Neural progenitor cell (in vitro differentiated cells): ENCODE measurements around the gene IL18R1. TPM values are rescaled to one million over a fixed set of nuclear protein-coding genes. Genes with fewer than 3 reads are reported as not detected.

Experiments used
- DNase-seq: peaks from one replicate; pipeline ENCODE4 v3.0.0-alpha.2; 2016; ENCODE audit warnings: low spot score
- H2AFZ ChIP-seq: fragments of 200-600 bp; sonication (generic); replicated peaks from 2 replicates; pipeline ENCODE4 v1.6.1; 2016; ENCODE audit warnings: antibody characterized with exemption
- H3F3A ChIP-seq: fragments of 200-600 bp; sonication (generic); 2 replicates; pipeline ENCODE4 v1.6.1; 2016; ENCODE audit warnings: antibody characterized with exemption, low read depth
- H3K27ac ChIP-seq: fragments of 200-600 bp; sonication (generic); 2 replicates; pipeline ENCODE4 v1.5.1; 2016; ENCODE audit warnings: mild to moderate bottlenecking
- H3K27me3 ChIP-seq: fragments of 200-600 bp; sonication (generic); 2 replicates; pipeline ENCODE4 v1.6.1; 2016; ENCODE audit warnings: mild to moderate bottlenecking, moderate library complexity
- H3K36me3 ChIP-seq: fragments of 200-600 bp; sonication (generic); 2 replicates; pipeline ENCODE4 v1.5.1; 2016
- H3K4me1 ChIP-seq: fragments of 200-600 bp; sonication (generic); 2 replicates; pipeline ENCODE4 v1.6.1; 2016; ENCODE audit warnings: mixed run types
- H3K4me2 ChIP-seq: fragments of 200-600 bp; sonication (generic); 2 replicates; pipeline ENCODE4 v1.6.1; 2016
- H3K4me3 ChIP-seq: fragments of 200-600 bp; sonication (generic); 2 replicates; pipeline ENCODE4 v1.5.1; 2016
- H3K79me2 ChIP-seq: fragments of 200-600 bp; sonication (generic); 2 replicates; pipeline ENCODE4 v1.6.1; 2016; ENCODE audit warnings: low read depth
- H3K9ac ChIP-seq: fragments of 200-600 bp; sonication (generic); 2 replicates; pipeline ENCODE4 v1.6.1; 2016
- H3K9me3 ChIP-seq: fragments of 200-600 bp; sonication (generic); 2 replicates; pipeline ENCODE4 v1.5.1; 2016; ENCODE audit warnings: low read depth
- H4K20me1 ChIP-seq: fragments of 200-600 bp; sonication (generic); 2 replicates; pipeline ENCODE4 v1.6.1; 2016; ENCODE audit warnings: low read depth
- H3K27ac Mint-ChIP-seq: 3 replicates; pipeline ENCODE4 v1.8.0; 2021; ENCODE audit warnings: mixed read lengths
- H3K27me3 Mint-ChIP-seq: 2 replicates; pipeline ENCODE4 v1.8.0; 2022; ENCODE audit warnings: low read depth, mild to moderate bottlenecking, inconsistent platforms, moderate library complexity, mixed read lengths; ENCODE audit not compliant: insufficient read depth
- H3K36me3 Mint-ChIP-seq: 3 replicates; pipeline ENCODE4 v1.8.0; 2021; ENCODE audit warnings: mixed read lengths
- H3K4me1 Mint-ChIP-seq: 3 replicates; pipeline ENCODE4 v1.8.0; 2021; ENCODE audit warnings: mixed read lengths
- H3K4me3 Mint-ChIP-seq: 3 replicates; pipeline ENCODE4 v1.8.0; 2021; ENCODE audit warnings: mild to moderate bottlenecking, moderate library complexity, mixed read lengths
- H3K9me3 Mint-ChIP-seq: 3 replicates; pipeline ENCODE4 v1.8.0; 2020; ENCODE audit warnings: mixed read lengths
- EZH2 ChIP-seq: fragments of 200-600 bp; sonication (generic); IDR thresholded peaks from 2 replicates; pipeline ENCODE4 v1.6.1; 2017; ENCODE audit warnings: antibody characterized with exemption, mild to moderate bottlenecking, moderate library complexity
- EZH2phosphoT487 ChIP-seq: fragments of 200-600 bp; sonication (generic); IDR thresholded peaks from 2 replicates; pipeline ENCODE4 v1.6.1; 2017; ENCODE audit warnings: antibody characterized with exemption
- total RNA-seq: library from RNA; depleted of rRNA; stranded (reverse); fragments of >200 nt; gene quantifications from 2 replicates; pipeline ENCODE4 v1.2.3, GENCODE V29; 2015; ENCODE audit warnings: low replicate concordance
- TF ChIP-seq, protein P1 (sequence below): fragments of 200-600 bp; sonication (generic); IDR thresholded peaks from 2 replicates; pipeline ENCODE4 v1.5.1; 2017; ENCODE audit warnings: antibody characterized with exemption, mild to moderate bottlenecking

Gene IL18R1
- total RNA-seq, 1 donor from 2014 or later: 0.07 TPM

- H3K4me3 Mint-ChIP-seq: no peak overlapping the region
- no peak overlapping the region for H3K27ac ChIP-seq
- no peak overlapping the region for H2AFZ ChIP-seq
- H3K4me1 Mint-ChIP-seq: peaks cover 2% of the 10 kb centered on the region
- H3K4me1 ChIP-seq: no peaks in the 10 kb centered on the region
- no peaks in the 10 kb centered on the region for H3K9me3 Mint-ChIP-seq
- no peak for DNase-seq
- no peaks in the 10 kb centered on the region for H3K9me3 ChIP-seq
- H3K4me2 ChIP-seq: no peak overlapping the region
- no peak overlapping the region for H3K4me3 ChIP-seq
- TF ChIP-seq EZH2phosphoT487: no peak
- TF ChIP-seq, protein P1, sequence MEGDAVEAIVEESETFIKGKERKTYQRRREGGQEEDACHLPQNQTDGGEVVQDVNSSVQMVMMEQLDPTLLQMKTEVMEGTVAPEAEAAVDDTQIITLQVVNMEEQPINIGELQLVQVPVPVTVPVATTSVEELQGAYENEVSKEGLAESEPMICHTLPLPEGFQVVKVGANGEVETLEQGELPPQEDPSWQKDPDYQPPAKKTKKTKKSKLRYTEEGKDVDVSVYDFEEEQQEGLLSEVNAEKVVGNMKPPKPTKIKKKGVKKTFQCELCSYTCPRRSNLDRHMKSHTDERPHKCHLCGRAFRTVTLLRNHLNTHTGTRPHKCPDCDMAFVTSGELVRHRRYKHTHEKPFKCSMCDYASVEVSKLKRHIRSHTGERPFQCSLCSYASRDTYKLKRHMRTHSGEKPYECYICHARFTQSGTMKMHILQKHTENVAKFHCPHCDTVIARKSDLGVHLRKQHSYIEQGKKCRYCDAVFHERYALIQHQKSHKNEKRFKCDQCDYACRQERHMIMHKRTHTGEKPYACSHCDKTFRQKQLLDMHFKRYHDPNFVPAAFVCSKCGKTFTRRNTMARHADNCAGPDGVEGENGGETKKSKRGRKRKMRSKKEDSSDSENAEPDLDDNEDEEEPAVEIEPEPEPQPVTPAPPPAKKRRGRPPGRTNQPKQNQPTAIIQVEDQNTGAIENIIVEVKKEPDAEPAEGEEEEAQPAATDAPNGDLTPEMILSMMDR: no peak
- TF ChIP-seq EZH2: no peak
- H3K27me3 ChIP-seq: peaks cover 42% of the 10 kb centered on the region
- H3K27ac Mint-ChIP-seq: no peak overlapping the region
- H3K27me3 Mint-ChIP-seq: peaks cover 7% of the 10 kb centered on the region
- no peak overlapping the region for H3K9ac ChIP-seq
- no peaks in the 10 kb centered on the region for H3F3A ChIP-seq
- H3K36me3 ChIP-seq: no peaks in the 10 kb centered on the region
- no peaks in the 10 kb centered on the region for H4K20me1 ChIP-seq
- no peaks in the 10 kb centered on the region for H3K36me3 Mint-ChIP-seq
- H3K79me2 ChIP-seq: no peaks in the 10 kb centered on the region
These were observed 3.9 kb downstream of the IL18R1 start for GRCh38 chr2:102359527-102359926.

DNA sequence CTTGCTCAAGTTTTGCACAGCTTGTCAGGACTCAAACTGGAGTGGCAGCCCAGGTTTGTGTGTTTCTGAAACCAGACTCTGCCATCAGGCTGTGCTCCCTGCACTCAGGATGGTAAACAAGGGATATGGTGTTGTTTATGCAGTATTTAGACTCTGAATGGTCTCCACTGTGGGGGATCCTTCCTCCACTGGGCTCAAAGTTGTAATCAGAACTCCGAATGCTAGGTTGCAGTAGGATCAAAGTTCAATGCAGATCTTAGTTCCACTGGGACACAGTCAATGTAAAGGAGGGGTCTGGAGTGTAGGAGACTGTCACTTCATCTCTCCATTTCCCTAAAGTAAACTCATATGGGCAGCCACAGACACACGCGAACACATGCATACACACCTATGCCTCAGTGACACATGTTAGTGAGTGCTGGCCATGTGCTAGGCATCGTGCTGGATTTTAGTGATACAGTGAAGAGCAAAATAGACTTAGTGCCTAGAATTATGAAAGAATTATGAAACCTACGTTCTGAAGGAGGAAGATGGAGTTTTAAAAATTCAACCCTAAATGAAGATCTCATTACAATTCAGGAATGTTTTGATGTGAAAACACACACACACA is 6.1 kb downstream of the IL18R1 start:
- H3K4me3 Mint-ChIP-seq: no peak overlapping the region
- Histone ChIP-seq H3K4me2 (no peak overlapping the region), H3K4me3 (no peak overlapping the region), H3K9me3 (peaks cover 6% of the 10 kb centered on the region), H4K20me1 (no peaks in the 10 kb centered on the region), H3K4me1 (no peaks in the 10 kb centered on the region), H3K27me3 (peaks cover 20% of the 10 kb centered on the region), H3K36me3 (no peaks in the 10 kb centered on the region), H3K79me2 (no peaks in the 10 kb centered on the region), H3F3A (no peaks in the 10 kb centered on the region), H2AFZ (no peak overlapping the region), H3K27ac (no peak overlapping the region), H3K9ac (no peak overlapping the region)
- H3K27me3 Mint-ChIP-seq: peaks cover 2% of the 10 kb centered on the region
- TF ChIP-seq, protein P1: no peak
- TF ChIP-seq EZH2 (no peak), EZH2phosphoT487 (no peak)
- peaks cover 11% of the 10 kb centered on the region for H3K9me3 Mint-ChIP-seq
- no peak for DNase-seq
- H3K27ac Mint-ChIP-seq: no peak overlapping the region
- no peaks in the 10 kb centered on the region for H3K4me1 Mint-ChIP-seq
- H3K36me3 Mint-ChIP-seq: no peaks in the 10 kb centered on the region

- Histone ChIP-seq H3K9ac (no peak overlapping the region), H2AFZ (no peak overlapping the region), H3K27me3 (no peaks in the 10 kb centered on the region), H4K20me1 (no peaks in the 10 kb centered on the region), H3K79me2 (no peaks in the 10 kb centered on the region), H3K27ac (no peak overlapping the region), H3K9me3 (peaks cover 6% of the 10 kb centered on the region), H3K4me2 (no peak overlapping the region), H3K4me1 (no peaks in the 10 kb centered on the region), H3K4me3 (no peak overlapping the region), H3K36me3 (no peaks in the 10 kb centered on the region), H3F3A (no peaks in the 10 kb centered on the region)
- DNase-seq: no peak
- peaks cover 5% of the 10 kb centered on the region for H3K27me3 Mint-ChIP-seq
- peaks cover 13% of the 10 kb centered on the region for H3K9me3 Mint-ChIP-seq
- H3K36me3 Mint-ChIP-seq: no peaks in the 10 kb centered on the region
- no peak overlapping the region for H3K4me3 Mint-ChIP-seq
- H3K4me1 Mint-ChIP-seq: no peaks in the 10 kb centered on the region
- TF ChIP-seq EZH2 (no peak), EZH2phosphoT487 (no peak)
- TF ChIP-seq, protein P1: no peak
- no peak overlapping the region for H3K27ac Mint-ChIP-seq
These were observed 10.2 kb downstream of the IL18R1 start for GRCh38 chr2:102365763-102366162.
